ENCODE measurements around the gene CA12.

The CA12 gene

DNA sequence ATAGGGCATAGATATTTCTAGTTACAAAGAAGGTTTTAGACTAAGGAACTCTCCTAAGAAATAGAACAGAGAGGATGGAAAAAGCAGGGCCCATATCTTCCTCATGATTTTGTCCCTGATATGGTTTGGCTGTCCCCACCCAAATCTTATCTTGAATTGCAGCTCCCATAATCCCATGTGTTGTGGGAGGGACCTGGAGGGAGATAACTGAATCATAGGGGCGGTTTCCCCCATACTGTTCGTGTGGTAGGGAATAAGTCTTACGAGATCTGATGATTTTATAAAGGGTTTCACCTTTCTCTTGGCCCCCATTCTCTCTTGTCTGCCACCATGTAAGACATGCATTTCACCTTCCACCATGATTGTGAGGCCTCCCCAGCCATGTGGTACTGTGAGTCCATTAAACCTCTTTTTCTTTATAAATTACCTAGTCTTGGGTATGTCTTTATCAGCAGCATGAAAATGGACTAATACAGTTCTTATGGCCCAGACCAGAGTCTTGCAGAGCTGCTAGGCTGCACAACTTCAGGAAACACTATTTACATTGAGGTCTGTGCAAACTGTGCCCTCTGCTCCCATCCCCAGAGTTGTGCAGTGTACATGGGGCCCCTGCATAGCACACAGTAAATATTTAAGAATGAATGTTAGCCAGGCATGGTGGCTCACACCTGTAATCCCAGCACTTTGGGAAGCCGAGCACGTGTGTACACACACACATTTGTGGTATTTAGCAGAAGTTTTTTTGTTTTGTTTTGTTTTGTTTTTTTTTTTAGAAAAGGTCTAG is 20.3 kb upstream of the CA12 start:
- no peak for DNase-seq (ENCODE audit: low read depth)

DNA sequence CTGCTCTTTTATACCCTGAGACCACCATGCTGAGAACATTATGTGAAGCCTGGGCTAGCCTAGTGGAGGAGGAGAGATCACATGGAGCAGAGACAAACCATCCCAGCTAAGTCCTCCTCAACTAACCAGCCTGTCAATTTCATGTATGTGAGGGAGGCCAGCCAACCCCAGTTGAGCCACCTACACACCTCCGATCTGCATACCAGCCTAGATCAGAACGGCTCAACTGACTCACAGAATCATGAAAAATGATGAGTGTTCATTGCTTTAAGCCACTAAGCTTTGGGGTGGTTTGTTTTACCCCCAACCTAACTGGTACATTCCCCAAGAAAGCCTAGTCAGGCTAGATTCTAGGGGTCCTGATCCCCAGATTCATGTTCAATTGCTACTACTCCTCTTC is 19.4 kb upstream of the CA12 start:
- no peak for DNase-seq (ENCODE audit: low read depth)

DNA sequence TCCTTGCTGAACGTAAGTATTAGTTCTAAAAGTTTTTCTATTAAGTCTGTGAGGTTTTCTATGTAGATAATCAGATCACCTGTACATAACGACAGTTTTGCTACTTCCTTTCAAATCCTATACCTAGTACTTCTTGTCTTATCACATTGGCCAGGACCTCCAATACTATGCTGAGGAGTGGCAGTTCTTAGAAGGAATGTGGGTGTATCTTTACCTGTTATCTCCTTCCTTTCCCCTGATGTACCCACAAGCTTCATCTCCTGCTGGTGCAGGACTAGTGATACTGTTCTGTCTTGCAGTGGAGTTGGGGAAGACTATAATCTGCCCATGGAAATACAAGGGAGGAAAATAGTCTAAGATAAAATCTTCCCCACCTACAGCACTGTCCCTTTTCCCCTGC is 16.8 kb upstream of the CA12 start:
- no peak for DNase-seq (ENCODE audit: low read depth)

DNA sequence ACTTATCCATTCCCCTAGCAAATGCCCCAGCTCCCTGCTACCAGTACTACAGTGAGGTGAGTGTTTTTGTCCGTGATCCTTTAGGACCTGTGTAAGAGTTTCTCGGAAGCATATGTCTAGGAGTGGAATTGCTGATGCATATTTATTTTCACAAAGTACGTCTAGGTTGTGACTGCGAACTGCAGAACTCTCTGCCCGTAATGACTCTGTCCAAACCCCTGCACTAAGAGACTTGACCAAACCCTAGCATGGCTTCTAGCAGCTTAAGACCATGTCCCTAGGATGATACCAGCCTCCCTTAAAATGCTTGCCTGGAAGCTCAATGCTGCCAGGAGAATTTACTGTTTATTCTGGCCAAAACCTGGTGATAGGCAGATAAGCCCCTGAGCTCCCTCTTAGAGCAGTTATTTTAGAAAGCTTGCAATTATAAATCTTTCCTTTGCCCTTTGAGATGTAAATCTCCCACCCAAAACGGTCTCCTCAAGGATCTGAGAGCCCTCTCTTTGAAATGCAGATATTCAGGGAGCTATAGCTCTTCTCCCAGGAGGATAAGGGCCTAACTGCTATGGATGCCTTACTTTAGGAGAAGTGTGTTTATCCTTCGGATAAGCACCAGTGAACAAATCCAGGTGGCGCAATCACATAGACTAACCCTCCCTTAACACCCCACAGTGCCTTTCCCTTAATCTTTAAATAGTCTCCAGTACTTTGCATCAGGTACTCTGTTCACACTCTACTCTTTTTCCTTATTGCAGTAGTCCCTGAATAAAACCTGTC is 14.7 kb upstream of the CA12 start:
- DNase-seq (ENCODE audit: low read depth), result no peak

GRCh38 chr15:63395730-63396151 is 14.1 kb upstream of the CA12 start:
- DNase-seq (ENCODE audit: low read depth), result no peak

GRCh38 chr15:63392361-63393009 is 10.8 kb upstream of the CA12 start:
- DNase-seq (ENCODE audit: low read depth), result no peak

- DNase-seq (ENCODE audit: low read depth), result no peak
Measured at GRCh38 chr15:63391669-63392360, 10.2 kb upstream of the CA12 start.

DNA sequence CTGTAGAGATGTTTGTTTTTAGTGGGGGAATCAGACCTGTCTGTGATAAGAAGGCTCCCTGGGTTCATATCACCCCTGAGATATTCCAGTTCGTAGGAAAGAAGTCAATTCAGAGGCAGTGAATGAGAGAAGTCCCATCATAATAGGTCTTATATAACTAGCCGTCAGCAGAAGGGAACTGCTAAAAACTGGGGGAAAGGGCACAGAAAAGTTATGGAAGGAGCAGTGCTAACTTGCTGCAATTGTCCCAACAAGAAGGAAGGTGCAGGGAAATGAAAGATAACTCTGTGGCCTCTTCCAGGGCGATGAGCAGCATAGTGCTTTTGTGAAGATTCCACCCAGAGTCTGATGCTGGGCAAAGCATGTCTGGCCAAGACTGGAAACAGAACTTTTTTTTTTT is 9.0 kb upstream of the CA12 start:
- no peak for DNase-seq (ENCODE audit: low read depth)

- no peak for DNase-seq (ENCODE audit: low read depth)
Measured at GRCh38 chr15:63389902-63390670, 8.4 kb upstream of the CA12 start.

- DNase-seq (ENCODE audit: low read depth), result no peak
Measured at GRCh38 chr15:63388511-63388910, 6.9 kb upstream of the CA12 start.

DNA sequence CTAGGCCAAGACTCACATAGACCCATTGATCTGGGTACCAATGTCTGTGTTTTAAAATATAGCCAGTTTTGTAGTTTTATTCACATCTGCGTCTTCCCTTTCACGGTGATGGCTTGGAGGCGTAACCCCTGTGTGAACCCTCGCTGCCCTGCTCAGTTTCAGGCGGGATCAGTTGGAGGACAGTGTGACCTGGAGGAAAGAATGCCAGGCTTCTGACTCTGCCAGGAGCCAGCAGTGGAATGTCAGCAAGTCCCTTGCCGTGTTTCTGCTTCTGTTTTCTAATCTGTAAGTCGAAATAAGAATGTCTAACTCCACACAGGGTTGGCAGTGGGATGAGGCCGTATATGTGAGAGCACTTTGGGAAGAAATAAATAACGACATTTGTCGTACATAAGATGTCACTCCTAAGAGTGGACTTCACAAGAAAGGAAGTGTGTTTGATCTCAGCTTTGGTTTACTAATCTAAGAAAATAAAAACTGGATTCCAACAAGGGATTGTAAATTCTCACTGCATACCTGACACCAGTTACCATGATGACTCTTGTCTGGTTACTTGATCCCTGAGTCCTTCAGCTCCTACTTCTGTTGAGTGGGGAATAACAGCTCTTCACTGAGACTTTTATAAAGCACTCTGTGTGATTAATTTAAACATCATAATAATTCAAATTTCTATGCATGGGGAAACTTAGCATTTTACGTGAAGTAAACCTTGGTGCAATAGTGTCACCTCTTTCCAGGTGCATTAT is 6.3 kb upstream of the CA12 start:
- DNase-seq (ENCODE audit: low read depth), result no peak

DNA sequence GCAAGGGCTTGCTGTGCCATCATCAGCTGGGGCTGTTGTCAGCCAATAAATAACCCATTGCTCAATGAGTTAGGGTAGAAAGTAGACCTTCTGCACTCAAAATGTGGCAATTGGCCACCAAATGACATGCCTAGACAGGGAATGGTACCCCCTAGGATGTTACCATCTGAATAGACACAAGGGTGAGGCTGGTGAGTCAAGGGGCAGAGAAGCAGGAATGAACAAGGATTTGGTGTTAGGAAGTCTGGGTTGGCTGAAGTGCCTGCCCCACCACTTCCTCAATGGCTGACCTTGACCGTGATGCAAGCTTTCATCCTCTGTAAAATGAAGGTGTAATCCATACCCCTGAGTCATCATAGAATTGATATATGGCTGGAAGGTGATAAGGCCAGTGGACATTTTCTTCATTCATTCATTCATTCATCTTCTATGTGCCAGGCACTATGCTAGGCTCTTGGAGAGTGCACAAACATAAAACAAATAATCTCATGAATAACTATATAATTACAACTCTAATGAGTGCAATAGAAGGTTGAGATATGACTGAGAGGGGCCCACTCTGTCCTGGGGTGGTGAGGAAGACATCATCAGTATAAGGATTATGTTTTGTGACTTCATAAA is 4.4 kb upstream of the CA12 start:
- DNase-seq (ENCODE audit: low read depth), result no peak

DNA sequence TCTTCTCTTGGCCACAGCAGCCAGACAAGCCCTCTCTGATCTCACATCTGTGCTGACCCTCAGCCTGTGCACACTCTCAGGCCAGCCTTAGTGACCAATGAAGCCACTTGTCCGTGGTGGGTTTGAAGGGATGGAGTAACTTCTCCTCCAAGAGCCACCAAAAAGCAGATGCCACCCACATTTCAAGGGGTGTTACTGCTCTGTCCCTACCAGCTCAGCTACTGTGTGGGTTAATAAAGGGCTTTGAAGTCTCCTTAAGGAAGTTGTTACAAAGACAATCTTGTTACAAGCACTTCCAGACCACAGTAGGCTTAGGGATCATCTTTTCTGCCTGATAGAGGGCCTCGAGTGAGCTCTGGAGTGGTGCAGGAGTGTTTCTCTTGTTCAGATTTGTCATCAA is 3.3 kb upstream of the CA12 start:
- no peak for DNase-seq (ENCODE audit: low read depth)

DNA sequence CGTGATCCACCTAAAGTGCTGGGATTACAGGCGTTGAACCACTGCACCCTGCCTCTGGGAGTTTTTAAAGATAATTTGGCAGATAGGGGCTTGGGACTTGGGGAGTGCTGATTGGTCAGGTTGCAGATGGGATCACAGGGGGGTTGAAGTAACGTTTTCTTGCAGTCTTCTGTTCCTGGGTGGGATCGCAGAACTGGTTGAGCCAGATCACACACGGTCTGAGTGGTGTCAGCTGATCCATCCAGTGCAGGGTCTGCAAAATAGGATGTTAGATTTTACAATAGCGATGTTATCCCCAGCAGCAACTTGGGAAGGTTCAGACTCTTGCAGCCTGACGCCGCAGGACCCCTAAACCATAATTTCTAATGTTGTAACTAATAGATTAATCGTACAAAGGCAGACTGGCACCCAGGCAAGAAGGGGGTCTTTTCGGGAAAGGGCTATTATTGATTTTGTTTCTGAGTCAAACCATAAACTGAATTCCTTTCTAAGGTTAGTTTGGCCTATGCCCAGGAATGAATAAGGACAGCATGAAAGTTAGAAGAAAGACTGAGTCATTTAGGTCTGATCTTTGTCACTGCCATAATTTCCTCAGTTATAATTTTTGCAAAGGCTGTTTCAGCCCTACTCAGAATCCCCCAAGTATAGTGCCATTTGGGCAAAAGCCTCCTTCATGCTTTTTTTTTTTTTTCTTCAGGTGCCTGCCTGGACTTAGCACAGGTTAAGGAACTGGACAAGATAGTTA is 1.5 kb upstream of the CA12 start:
- no peak for DNase-seq (ENCODE audit: low read depth)

DNA sequence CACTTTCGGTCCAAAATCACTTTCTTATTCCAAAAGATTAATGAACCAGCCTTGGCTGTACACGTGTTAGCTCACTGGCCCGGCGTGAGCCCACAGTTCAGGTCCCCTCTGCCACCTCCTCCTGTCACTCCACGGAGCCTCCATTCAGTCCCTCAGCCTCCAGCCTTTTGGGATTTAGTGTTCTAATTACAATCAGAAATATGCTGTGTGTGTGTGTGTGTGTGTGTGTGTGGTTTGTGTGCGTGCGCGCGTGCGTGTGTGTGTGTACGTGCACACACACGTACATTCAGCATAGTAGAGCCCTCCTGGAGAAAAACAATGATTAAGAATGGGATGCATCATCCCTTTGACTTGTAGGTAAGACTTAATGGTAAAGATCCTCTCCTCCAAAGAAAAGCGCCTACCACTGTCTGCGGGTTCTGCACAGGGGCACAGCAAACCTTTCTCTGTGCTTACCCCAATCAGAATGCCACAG is 801 bp downstream of the CA12 start:
- no peak for DNase-seq (ENCODE audit: low read depth)

DNA sequence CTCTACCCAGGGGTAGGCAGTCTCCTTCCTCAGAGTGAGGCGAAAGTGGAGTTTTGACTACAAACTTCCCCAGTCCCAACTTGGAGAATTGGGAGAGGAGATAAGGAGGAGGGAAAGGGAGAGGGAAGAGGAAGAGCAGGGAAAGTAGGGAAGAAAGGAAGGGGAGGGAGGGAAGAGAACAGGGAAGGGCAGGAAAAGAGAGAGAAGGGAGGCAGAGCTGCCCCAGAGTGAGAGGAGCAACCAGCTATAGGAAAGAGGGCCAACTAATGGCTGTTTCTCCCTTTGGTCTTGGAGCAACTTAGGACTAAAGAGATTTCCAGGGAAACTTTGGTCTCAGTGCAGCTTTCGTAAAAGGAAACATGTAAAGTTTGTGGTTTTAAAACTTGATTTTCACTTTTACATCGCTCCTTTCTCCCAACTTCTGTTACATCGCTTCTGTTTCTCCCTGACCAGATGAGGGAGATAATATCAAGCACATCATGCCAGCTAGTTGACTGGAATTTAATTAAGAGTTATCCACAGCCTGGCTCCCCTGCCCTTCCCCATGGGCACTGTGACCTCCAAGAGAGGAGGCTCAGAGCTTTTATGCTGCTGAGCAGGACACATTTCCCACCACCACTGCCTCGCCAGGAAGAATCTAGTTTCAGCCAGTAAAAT is 1.4 kb downstream of the CA12 start:
- DNase-seq (ENCODE audit: low read depth), result no peak

DNA sequence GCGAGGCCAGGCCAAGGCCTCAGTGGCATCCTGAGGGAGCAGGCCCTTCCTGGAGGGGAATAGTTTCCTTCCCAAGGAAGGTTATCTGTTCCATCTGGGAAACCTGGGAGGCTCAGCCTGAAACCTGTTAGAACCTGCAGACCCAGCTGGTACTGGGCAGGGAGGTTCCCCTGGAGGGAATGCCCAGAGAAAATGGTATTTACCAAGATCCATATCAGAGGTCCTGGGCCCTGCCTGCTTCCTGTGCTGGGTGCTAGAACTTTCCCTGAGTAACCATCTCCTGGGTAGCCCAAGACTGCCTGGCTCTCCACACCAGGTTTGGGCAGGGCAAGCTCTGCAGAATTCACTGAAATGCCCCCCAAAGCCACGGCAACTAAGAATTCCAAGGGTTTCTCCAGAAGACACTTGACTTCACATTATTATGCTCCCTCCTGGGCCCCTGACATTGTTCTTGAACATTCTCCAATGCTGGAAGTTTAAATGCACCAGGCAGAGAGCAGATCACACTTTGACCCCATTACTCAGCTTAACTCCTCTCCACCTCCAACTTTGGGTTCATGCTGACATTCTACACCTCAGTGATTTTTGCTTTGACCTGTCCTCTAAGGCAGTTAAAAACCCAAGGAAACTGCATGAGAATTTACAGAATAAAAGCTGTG is 2.0 kb downstream of the CA12 start:
- DNase-seq (ENCODE audit: low read depth), result no peak

DNA sequence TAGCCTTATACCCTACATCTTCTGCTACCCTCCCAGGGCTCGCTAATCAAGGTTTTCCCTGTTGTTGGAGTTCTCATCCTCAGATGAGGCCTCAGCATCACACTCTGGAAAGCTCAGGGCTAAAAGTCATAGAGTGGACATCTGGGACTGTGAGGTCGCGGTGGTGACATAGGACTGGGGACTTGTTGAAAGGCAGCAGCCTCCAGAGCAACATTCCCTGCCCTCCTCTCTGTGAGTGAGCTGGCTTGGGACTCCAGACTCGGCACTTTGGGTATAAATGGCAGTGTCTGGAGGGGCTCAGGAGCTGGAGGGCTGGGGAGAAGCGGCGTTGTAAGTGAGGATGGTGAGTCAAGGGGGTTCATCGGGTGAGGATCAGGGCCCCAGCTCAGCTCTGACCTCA is 2.7 kb downstream of the CA12 start:
- DNase-seq (ENCODE audit: low read depth), result no peak
